OCI-LY7 (cell line): Measurements from ENCODE around the gene RFPL2.

Experiments
- CTCF ChIP-seq: fragments of 200-600 bp; sonication (generic); conservative IDR thresholded peaks from 2 replicates; pipeline ENCODE4 v1.5.1; 2014; ENCODE audit warnings: mild to moderate bottlenecking, antibody characterized with exemption, low read length, moderate library complexity, mixed read lengths
- EZH2phosphoT487 ChIP-seq: fragments of 200-600 bp; sonication (generic); IDR thresholded peaks from 2 replicates; pipeline ENCODE4 v1.6.1; 2018; ENCODE audit warnings: low read depth, borderline replicate concordance, mild to moderate bottlenecking, mixed run types, antibody characterized with exemption, low read length, moderate library complexity, mixed read lengths

GRCh38 chr22:32236970-32237369 is 32.1 kb upstream of the RFPL2 start:
- TF ChIP-seq CTCF (no peak), EZH2phosphoT487 (no peak)
